GM06990 (cell line): Measurements from ENCODE around the gene ARSD.
A peak's percentile ranks its signal among the peaks of the same experiment; 100 is the strongest.

Source experiments
- DNase-seq: peaks from one replicate; pipeline ENCODE4 v3.0.0-alpha.2; 2011; ENCODE audit not compliant: insufficient read length; ENCODE audit errors: extremely low read depth
- H3K27me3 ChIP-seq: replicated peaks from 2 replicates; pipeline ENCODE4 v1.6.0; 2011; ENCODE audit warnings: low read length; ENCODE audit not compliant: control insufficient read depth, insufficient read depth
- H3K36me3 ChIP-seq: 2 replicates; pipeline ENCODE4 v1.5.1; 2011; ENCODE audit warnings: low read length; ENCODE audit not compliant: control insufficient read depth, insufficient read depth
- H3K4me3 ChIP-seq: replicated peaks from 2 replicates; pipeline ENCODE4 v1.5.1; 2011; ENCODE audit warnings: low read depth, mild to moderate bottlenecking, control low read depth, low read length
- CTCF ChIP-seq: IDR thresholded peaks from 2 replicates; pipeline ENCODE4 v1.5.1; 2011; ENCODE audit warnings: low read length, control low read depth, mild to moderate bottlenecking, inconsistent platforms; ENCODE audit not compliant: insufficient read depth, poor library complexity, severe bottlenecking

Gene ARSD

GRCh38 chrX:2875798-2876399 lies 53.2 kb downstream of the ARSD start:
- Histone ChIP-seq H3K4me3 (no peak overlapping the region), H3K36me3 (no peaks in the 10 kb centered on the region), H3K27me3 (no peaks in the 10 kb centered on the region)
- DNase-seq: no peak
- peak; percentile 32 for TF ChIP-seq CTCF

- no peak for TF ChIP-seq CTCF
- no peaks in the 10 kb centered on the region for H3K27me3 ChIP-seq
- H3K36me3 ChIP-seq: no peaks in the 10 kb centered on the region
- H3K4me3 ChIP-seq: no peak overlapping the region
- no peak for DNase-seq
Observed at GRCh38 chrX:2875136-2875481, 54.0 kb downstream of the ARSD start.

- TF ChIP-seq CTCF: no peak
- DNase-seq: no peak
- H3K36me3 ChIP-seq: no peaks in the 10 kb centered on the region
- H3K4me3 ChIP-seq: no peak overlapping the region
- no peaks in the 10 kb centered on the region for H3K27me3 ChIP-seq
Observed at GRCh38 chrX:2874222-2875135, 54.7 kb downstream of the ARSD start.

GRCh38 chrX:2872671-2873277 lies 56.4 kb downstream of the ARSD start:
- H3K36me3 ChIP-seq: no peaks in the 10 kb centered on the region
- TF ChIP-seq CTCF: no peak
- DNase-seq: no peak
- H3K4me3 ChIP-seq: no peak overlapping the region
- no peaks in the 10 kb centered on the region for H3K27me3 ChIP-seq

- no peak for TF ChIP-seq CTCF
- DNase-seq: no peak
- H3K27me3 ChIP-seq: no peaks in the 10 kb centered on the region
- no peaks in the 10 kb centered on the region for H3K36me3 ChIP-seq
- no peak overlapping the region for H3K4me3 ChIP-seq
Observed at GRCh38 chrX:2871831-2872230, 57.3 kb downstream of the ARSD start.
